Ascending aorta (tissue), 2 donors: ENCODE results near the gene XAGE5. TPM values are rescaled to one million over a fixed set of nuclear protein-coding genes. Genes with fewer than 3 reads are reported as not detected.
"Not testable (repeated sequence)": the region's sequence is repeated elsewhere in the genome, so short reads cannot be mapped to it uniquely, and the experiment has no call there.

Source experiments
- DNase-seq, 2 donors: peaks; one replicate each; pipeline ENCODE4 v3.0.0-alpha.2; 2019; ENCODE audit warnings: low spot score in 2 of 2
- H3K27ac ChIP-seq, 2 donors: fragments of 200-600 bp; sonication (generic); one replicate each; pipeline ENCODE4 v1.5.1; 2016 to 2017; ENCODE audit warnings: mild to moderate bottlenecking in 1 of 2
- H3K27me3 ChIP-seq: fragments of 200-600 bp; sonication (generic); one replicate; pipeline ENCODE4 v1.5.1; 2017
- H3K36me3 ChIP-seq, 2 donors: fragments of 200-600 bp; sonication (generic); one replicate each; pipeline ENCODE4 v1.5.1; 2016
- H3K4me1 ChIP-seq, 2 donors: fragments of 200-600 bp; sonication (generic); one replicate each; pipeline ENCODE4 v1.5.1; 2016 to 2017; ENCODE audit warnings: mild to moderate bottlenecking in 1 of 2
- H3K4me3 ChIP-seq, 2 donors: fragments of 200-600 bp; sonication (generic); one replicate each; pipeline ENCODE4 v1.5.1; 2016 to 2017; ENCODE audit warnings: mild to moderate bottlenecking in 1 of 2
- H3K9me3 ChIP-seq, 2 donors: fragments of 200-600 bp; sonication (generic); one replicate each; pipeline ENCODE4 v1.5.1; 2016
- intact Hi-C: fragments of 100-400 bp; cut with DNase I; formaldehyde crosslinking; loops from one replicate; pipeline ENCODE4 v1.15.1; 2023
- total RNA-seq: library from RNA; depleted of rRNA; stranded (reverse); fragments of >200 nt; gene quantifications from one replicate; pipeline ENCODE4 v1.1.0, GENCODE V29; 2016
- TF ChIP-seq, protein P1 (sequence below), 3 experiments: fragments of 200-600 bp in 2 of 3; fragments of 450-650 bp in 1 of 3; sonication (generic) in 2 of 3; IDR thresholded peaks; one replicate each; pipeline ENCODE4 v1.5.1; 2016 to 2019; ENCODE audit warnings: antibody characterized with exemption in 3 of 3, mild to moderate bottlenecking in 1 of 3, moderate library complexity in 1 of 3

XAGE5 gene
- total RNA-seq: not detected

GRCh38 chrX:52811065-52811625, at the start of gene XAGE5:
Gene XAGE5 (plus strand): TSS chrX:52811287. CDS start chrX:52812567, 1,280 bp downstream.
- Histone ChIP-seq H3K4me1 (no peaks in the 10 kb centered on the region), H3K27me3 (no peaks in the 10 kb centered on the region), H3K36me3 (no peaks in the 10 kb centered on the region), H3K4me3 (no peak within 1 kb of the TSS), H3K9me3 (no peaks in the 10 kb centered on the region), H3K27ac (no peak within 1 kb of the TSS)
- intact Hi-C loops: no loop called here
- TF ChIP-seq, protein P1, sequence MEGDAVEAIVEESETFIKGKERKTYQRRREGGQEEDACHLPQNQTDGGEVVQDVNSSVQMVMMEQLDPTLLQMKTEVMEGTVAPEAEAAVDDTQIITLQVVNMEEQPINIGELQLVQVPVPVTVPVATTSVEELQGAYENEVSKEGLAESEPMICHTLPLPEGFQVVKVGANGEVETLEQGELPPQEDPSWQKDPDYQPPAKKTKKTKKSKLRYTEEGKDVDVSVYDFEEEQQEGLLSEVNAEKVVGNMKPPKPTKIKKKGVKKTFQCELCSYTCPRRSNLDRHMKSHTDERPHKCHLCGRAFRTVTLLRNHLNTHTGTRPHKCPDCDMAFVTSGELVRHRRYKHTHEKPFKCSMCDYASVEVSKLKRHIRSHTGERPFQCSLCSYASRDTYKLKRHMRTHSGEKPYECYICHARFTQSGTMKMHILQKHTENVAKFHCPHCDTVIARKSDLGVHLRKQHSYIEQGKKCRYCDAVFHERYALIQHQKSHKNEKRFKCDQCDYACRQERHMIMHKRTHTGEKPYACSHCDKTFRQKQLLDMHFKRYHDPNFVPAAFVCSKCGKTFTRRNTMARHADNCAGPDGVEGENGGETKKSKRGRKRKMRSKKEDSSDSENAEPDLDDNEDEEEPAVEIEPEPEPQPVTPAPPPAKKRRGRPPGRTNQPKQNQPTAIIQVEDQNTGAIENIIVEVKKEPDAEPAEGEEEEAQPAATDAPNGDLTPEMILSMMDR (IDR thresholded peaks at IDR 0.05): no peak
- DNase-seq: no peak

DNA sequence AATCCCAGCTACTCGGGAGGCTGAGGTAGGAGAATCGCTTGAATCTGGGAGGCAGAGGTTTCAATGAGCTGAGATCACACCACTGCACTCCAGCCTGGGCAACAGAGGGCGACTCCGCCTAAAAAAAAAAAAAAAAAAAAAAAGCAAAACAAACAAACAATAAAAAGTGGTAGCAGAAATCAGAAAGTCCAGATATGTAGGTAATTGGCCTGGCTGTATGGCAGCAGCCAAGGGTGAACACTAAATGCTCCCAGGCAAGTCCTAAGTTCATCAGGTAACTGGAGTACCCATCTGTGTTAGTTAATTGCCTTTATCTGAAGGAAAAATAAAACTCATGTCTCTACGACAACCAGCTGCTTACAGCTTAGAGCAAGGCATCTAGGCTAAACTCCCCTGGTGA, 45.1 kb upstream of the XAGE5 start:
- intact Hi-C loops, H3K27me3 ChIP-seq, DNase-seq, H3K27ac ChIP-seq, H3K9me3 ChIP-seq, H3K4me1 ChIP-seq, H3K4me3 ChIP-seq, H3K36me3 ChIP-seq: not testable (repeated sequence)

- H3K27me3 ChIP-seq, H3K9me3 ChIP-seq, H3K36me3 ChIP-seq, H3K4me3 ChIP-seq, H3K4me1 ChIP-seq, intact Hi-C loops, H3K27ac ChIP-seq: not testable (repeated sequence)
- DNase-seq: peak in 1 of 2 donors; percentile 12
Measured at GRCh38 chrX:52773504-52773903, 37.6 kb upstream of the XAGE5 start.

GRCh38 chrX:52797327-52797726, 13.8 kb upstream of the XAGE5 start, which contains the start of gene SPANXN5:
Gene SPANXN5 (minus strand): TSS chrX:52797427. CDS start chrX:52797348, 79 bp downstream.
- H3K9me3 ChIP-seq, H3K27me3 ChIP-seq, H3K4me3 ChIP-seq, H3K4me1 ChIP-seq, DNase-seq, H3K27ac ChIP-seq, H3K36me3 ChIP-seq, intact Hi-C loops: not testable (repeated sequence)

GRCh38 chrX:52804876-52805275, 6.2 kb upstream of the XAGE5 start:
- DNase-seq, H3K27me3 ChIP-seq, H3K4me3 ChIP-seq, H3K9me3 ChIP-seq, H3K4me1 ChIP-seq, H3K36me3 ChIP-seq, H3K27ac ChIP-seq, intact Hi-C loops: not testable (repeated sequence)

DNA sequence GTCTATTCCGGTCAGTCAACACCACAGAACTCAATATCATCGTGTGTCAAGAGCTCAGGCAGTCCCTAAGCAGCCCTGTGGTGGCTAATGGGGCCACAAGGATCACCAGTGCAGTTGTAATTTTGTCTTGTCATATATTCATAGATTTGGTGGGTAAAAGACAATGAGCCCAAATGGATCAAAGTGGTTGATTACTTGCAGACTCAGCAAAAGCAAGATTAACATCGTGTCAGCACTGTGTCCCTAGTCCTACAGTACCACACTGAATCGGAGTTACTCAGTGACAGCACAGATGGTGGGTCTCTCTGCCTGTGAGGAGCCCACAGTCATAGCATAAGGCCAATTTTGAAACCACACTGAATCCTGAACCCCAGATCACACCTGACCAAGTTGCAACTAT, 8.7 kb downstream of the XAGE5 start:
- Histone ChIP-seq H3K9me3 (no peaks in the 10 kb centered on the region), H3K27ac (no peak overlapping the region), H3K27me3 (no peaks in the 10 kb centered on the region), H3K4me3 (no peak overlapping the region), H3K4me1 (no peaks in the 10 kb centered on the region), H3K36me3 (no peaks in the 10 kb centered on the region)
- TF ChIP-seq, protein P1 (IDR thresholded peaks at IDR 0.05): no peak
- intact Hi-C loops: no loop called here
- no peak for DNase-seq

GRCh38 chrX:52821079-52821760, 10.1 kb downstream of the XAGE5 start:
- intact Hi-C loops: no loop called here
- no peak overlapping the region for H3K27ac ChIP-seq
- no peaks in the 10 kb centered on the region for H3K9me3 ChIP-seq
- no peaks in the 10 kb centered on the region for H3K36me3 ChIP-seq
- TF ChIP-seq, protein P1 (IDR thresholded peaks at IDR 0.05): no peak
- no peaks in the 10 kb centered on the region for H3K27me3 ChIP-seq
- DNase-seq: no peak
- no peaks in the 10 kb centered on the region for H3K4me1 ChIP-seq
- H3K4me3 ChIP-seq: no peak overlapping the region
